Epithelial cell of esophagus (primary cell): ENCODE data around the gene FAM76B.

Experiments used
- DNase-seq: peaks from one replicate; pipeline ENCODE4 v3.0.0; 2010; ENCODE audit warnings: low read depth
- H3K4me3 ChIP-seq: 2 replicates; pipeline ENCODE4 v1.5.1; 2011; ENCODE audit warnings: mild to moderate bottlenecking, low read length, control low read depth
- CTCF ChIP-seq: IDR thresholded peaks from 2 replicates; pipeline ENCODE4 v1.5.1; 2011; ENCODE audit warnings: low read depth, mild to moderate bottlenecking, low read length, control low read depth, inconsistent platforms; ENCODE audit not compliant: insufficient read depth; ENCODE audit errors: missing control alignments

FAM76B gene

GRCh38 chr11:95780544-95780943, 9.0 kb downstream of the FAM76B start:
- no peak overlapping the region for H3K4me3 ChIP-seq
- TF ChIP-seq CTCF = no peak
- DNase-seq = no peak

GRCh38 chr11:95778699-95779098, 10.9 kb downstream of the FAM76B start:
- H3K4me3 ChIP-seq = no peak overlapping the region
- no peak for DNase-seq
- TF ChIP-seq CTCF = no peak

- TF ChIP-seq CTCF = no peak
- DNase-seq = no peak
- no peak overlapping the region for H3K4me3 ChIP-seq
Measured at GRCh38 chr11:95776859-95777258, 12.7 kb downstream of the FAM76B start.

- H3K4me3 ChIP-seq = no peak overlapping the region
- DNase-seq = no peak
- TF ChIP-seq CTCF = no peak
Measured at GRCh38 chr11:95768521-95768920, 21.1 kb downstream of the FAM76B start.

- no peak for TF ChIP-seq CTCF
- H3K4me3 ChIP-seq = no peak overlapping the region
- DNase-seq = peak; percentile 85
Measured at GRCh38 chr11:95767498-95767897, 22.1 kb downstream of the FAM76B start.

GRCh38 chr11:95766701-95767100, 22.9 kb downstream of the FAM76B start:
- no peak for TF ChIP-seq CTCF
- no peak overlapping the region for H3K4me3 ChIP-seq
- no peak for DNase-seq

GRCh38 chr11:95764267-95764898, 25.2 kb downstream of the FAM76B start:
- no peak overlapping the region for H3K4me3 ChIP-seq
- TF ChIP-seq CTCF = peak; percentile 44
- peak; percentile 60 for DNase-seq
